22Rv1 (cell line): Measurements from ENCODE around the gene A4GALT.

Experiments used
- H3K27ac ChIP-seq: fragments of 450-650 bp; 2 replicates; pipeline ENCODE4 v1.5.1; 2017
- ZFX ChIP-seq: fragments of 450-650 bp; IDR thresholded peaks from 2 replicates; pipeline ENCODE4 v1.6.1; 2017; ENCODE audit warnings: antibody characterized with exemption, borderline replicate concordance
- TF ChIP-seq, protein P1 (sequence below): fragments of 450-650 bp; IDR thresholded peaks from 2 replicates; pipeline ENCODE4 v1.5.1; 2017; ENCODE audit warnings: mild to moderate bottlenecking

Gene A4GALT, protein sequence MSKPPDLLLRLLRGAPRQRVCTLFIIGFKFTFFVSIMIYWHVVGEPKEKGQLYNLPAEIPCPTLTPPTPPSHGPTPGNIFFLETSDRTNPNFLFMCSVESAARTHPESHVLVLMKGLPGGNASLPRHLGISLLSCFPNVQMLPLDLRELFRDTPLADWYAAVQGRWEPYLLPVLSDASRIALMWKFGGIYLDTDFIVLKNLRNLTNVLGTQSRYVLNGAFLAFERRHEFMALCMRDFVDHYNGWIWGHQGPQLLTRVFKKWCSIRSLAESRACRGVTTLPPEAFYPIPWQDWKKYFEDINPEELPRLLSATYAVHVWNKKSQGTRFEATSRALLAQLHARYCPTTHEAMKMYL

DNA sequence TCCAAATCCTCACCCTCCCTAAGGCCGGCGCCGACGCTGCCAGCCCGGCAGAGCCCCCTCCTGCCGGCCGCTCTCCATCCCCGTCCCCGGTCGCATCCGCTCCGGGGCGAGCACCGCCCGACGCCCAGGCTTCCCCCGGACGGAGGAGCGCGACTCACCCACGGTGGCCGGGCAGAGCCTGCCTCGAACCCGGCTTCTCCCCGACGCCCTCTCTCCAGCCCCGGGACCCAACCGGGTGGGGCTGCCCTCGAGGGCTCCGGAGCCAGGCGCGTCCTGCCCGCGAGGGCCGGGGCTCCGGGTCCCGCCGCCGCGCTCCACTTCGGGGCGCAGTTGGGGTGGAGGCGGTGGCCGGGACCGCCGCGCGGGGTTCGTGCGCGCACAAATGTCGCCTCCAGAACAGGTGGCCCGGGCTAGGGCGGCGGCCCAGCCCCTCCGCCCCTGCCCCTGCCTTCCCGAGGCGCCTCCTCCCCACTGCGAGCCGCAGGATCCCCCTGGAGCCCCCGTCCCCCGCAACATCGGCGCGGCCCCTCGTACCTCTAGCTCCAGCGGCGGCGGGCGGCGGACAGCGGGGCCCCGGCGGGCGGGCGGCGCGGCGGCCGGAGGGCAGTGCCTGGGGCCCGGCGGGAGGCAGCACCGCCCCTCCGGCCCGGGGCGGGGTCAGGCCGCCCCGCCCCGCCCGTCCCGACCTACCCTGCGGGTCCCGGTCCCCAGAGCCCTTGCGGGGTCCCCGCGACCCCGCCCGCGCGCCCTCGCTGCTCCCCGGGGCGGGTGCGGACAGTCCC is at the start of gene A4GALT:
Gene A4GALT (minus strand): TSS at position 608 of the 782 bp plus-strand sequence. CDS start 26,919 bp downstream, outside the sequence.
- H3K27ac ChIP-seq, result no peak within 1 kb of the TSS
- no peak for TF ChIP-seq ZFX
- TF ChIP-seq, protein P1, sequence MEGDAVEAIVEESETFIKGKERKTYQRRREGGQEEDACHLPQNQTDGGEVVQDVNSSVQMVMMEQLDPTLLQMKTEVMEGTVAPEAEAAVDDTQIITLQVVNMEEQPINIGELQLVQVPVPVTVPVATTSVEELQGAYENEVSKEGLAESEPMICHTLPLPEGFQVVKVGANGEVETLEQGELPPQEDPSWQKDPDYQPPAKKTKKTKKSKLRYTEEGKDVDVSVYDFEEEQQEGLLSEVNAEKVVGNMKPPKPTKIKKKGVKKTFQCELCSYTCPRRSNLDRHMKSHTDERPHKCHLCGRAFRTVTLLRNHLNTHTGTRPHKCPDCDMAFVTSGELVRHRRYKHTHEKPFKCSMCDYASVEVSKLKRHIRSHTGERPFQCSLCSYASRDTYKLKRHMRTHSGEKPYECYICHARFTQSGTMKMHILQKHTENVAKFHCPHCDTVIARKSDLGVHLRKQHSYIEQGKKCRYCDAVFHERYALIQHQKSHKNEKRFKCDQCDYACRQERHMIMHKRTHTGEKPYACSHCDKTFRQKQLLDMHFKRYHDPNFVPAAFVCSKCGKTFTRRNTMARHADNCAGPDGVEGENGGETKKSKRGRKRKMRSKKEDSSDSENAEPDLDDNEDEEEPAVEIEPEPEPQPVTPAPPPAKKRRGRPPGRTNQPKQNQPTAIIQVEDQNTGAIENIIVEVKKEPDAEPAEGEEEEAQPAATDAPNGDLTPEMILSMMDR, result no peak

DNA sequence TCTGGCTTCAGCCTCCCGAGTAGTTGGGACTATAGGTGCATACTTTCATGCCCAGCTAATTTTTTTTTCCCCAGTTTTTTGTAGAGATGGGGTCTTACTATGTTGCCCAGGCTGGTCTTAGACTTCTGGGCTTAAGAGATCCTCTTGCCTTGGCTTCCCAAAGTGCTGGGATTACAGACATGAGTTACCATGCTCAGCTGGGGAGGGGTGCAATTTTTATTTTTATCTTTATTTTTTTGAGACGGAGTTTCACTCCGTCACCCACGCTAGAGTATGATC is 49.7 kb upstream of the A4GALT start:
- no peak for TF ChIP-seq ZFX
- TF ChIP-seq, protein P1, result no peak
- H3K27ac ChIP-seq, result peak overlapping the region; percentile 17; the same call in 1 of the 2 replicates

DNA sequence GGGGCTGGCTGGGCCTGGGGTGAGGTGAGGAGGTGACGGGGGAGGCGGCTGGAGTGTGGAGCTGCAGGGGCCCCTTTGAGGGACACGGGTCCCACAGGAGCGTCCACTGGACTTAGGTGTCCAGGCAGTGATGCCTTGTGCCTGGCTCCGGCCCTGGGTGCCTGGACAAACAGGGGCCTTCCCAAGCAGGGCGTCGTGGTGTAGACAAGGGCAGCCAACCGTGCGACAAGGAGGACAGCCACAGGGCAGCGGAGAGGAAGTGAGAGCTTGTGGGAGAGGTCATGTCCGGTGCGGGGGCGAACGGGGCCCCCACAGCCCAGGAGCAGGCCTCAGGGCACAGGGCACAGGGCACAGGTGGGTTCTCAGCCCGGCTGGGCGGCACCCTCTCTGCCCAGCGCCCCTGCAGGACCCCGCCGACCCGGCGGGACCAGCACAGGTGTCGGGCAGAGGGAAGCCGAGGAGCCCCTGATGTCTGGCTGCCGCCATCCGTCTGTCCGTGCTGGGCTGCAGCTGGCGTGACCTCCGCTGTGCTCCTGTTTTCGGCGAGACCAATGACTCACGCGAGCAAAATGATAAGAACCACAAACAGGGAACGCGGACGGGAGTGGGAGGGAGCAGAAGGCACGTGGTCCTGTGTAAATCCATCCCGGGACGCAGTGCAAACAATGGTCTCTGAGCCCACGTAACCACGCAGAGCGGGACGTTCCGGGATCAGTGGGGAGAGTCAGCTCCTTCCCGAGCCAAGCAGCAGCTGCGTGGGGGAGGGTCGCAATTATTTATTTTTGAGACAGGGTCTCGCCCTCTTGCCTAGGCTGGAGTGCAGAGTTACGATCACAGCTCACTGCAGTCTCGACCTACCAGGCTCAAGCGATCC is 49.1 kb upstream of the A4GALT start:
- TF ChIP-seq ZFX, result no peak
- TF ChIP-seq, protein P1, result no peak
- H3K27ac ChIP-seq, result peak overlapping the region; percentile 17; the same call in 1 of the 2 replicates

DNA sequence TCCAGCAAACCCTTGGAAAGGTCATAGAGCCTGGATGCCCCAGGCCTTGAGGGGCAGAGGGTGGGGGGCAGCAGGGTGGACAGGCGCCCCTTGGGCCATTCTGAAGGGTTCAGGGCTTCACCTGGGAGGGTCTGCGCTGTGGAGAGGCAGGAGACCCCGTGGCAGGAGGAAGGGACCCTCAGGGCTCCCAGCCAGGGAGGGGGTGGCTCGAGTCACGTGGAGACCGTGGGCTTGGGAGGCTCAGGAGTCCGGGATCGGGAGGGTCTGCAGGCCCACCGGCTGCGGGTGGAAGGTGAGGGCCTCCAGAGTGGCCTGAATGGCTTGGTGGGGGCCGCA is 48.5 kb upstream of the A4GALT start:
- H3K27ac ChIP-seq, result no peak overlapping the region

DNA sequence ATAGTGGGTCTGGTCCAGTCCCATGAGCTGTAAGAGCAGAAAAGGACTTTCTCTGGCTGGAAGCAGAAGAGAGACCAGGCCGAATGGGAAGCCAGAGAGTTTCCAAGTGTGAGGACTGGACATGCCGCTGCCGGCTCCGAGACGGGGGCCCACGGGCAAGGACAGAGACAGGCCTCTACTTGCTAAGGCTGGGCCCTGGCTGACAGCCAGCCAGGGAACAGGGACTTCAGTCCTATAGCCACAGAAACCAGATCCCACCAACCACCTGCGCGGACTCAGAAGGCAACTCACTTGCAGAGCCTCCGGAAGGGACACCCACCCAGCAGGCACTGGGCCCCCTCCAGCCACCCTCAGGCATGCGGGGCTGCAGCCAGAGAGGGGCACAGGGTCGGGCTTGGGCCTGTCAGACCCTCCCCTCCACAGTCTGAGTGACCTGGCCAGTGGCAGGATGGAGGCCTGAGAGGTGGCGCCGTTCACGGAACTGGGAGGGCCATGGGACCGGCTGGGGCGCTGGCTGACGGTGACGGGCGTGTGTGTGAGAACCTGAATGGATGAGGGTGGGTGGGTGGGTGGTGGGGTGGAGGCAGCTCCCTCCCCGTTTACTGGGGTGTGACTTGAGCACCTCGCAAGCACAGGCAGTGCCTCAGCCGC is 47.8 kb upstream of the A4GALT start:
- TF ChIP-seq, protein P1, result no peak
- no peak for TF ChIP-seq ZFX
- no peak overlapping the region for H3K27ac ChIP-seq

More for the DNA sequence above, 48.5 kb upstream of the A4GALT start:
- TF ChIP-seq, protein P1, result no peak
- TF ChIP-seq ZFX, result no peak

DNA sequence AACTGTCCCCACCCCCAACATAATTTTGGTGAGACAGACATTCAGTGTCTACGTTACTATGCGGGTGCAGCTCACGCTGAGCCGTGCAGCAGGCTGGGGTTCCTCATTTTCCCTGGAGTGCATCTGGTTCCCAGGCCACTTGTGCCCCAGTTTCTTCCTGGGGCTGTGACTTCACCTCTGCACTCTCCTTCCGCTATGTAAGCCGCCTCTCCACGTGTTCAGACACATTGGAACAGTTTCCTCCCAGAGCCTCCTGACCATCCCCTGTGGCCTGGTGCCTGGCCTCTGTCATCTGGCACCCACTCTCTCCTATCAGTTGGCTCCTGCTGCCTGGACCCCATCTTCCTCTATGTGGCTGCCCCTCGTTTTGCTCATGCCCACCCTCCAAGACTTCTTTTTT is 46.2 kb upstream of the A4GALT start:
- TF ChIP-seq, protein P1, result no peak
- TF ChIP-seq ZFX, result no peak
- no peak overlapping the region for H3K27ac ChIP-seq
